Stimulated activated CD4-positive, alpha-beta T cell treated with anti-CD3 and anti-CD28 coated beads, Interleukin-4, amount 100 ng/mL, for 1 hour (primary cell): ENCODE results near the gene PLEKHO2.
A peak's percentile ranks its signal among the peaks of the same experiment; 100 is the strongest.

Experiments
- DNase-seq: peaks from one replicate; pipeline ENCODE4 v3.0.0-alpha.2; 2020

PLEKHO2 gene

DNA sequence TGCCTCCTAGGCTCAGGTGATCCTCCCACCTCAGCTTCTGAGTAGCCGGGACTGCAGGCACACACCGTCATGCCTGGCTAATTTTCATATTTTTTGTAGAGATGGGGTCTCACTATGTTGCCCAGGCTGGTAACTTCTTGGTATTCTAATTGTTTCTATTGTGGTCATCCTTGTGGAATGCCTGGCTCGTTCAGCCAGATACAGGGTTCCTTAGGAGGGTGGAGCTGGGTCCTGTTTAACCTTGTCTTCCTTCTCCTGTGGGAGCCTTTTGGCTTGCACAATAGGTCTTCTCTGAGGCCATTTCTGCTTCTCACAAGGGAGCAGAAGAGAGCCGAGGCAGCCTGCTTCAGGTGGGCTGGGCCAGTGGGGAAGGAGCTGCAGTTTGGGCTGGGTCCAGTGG, 15.7 kb downstream of the PLEKHO2 start:
- no peak for DNase-seq

GRCh38 chr15:64858021-64858575, 16.4 kb downstream of the PLEKHO2 start:
- DNase-seq: no peak

DNA sequence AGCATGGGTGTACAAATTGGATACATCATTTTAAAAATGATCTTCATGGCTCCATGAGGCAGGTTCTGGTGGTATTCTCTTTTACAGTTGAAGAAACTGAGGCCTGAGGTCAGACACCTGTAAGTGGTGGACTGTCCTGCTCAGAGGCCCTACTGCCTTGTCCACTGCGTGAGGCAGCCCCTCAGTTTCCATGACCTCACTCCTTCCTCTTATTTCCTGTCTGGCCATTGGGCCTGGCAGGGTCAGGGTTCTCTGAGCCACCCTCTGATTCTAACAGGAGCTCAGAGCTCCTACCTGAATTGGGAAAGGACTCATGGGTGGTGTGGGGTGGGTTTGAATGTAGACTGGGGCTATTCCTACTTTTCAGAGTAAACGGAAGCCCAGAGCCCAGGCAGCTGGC, 17.5 kb downstream of the PLEKHO2 start:
- no peak for DNase-seq

GRCh38 chr15:64861331-64861730, 19.6 kb downstream of the PLEKHO2 start:
- DNase-seq: no peak

- DNase-seq: no peak
These were observed 20.2 kb downstream of the PLEKHO2 start for GRCh38 chr15:64861960-64862359.

DNA sequence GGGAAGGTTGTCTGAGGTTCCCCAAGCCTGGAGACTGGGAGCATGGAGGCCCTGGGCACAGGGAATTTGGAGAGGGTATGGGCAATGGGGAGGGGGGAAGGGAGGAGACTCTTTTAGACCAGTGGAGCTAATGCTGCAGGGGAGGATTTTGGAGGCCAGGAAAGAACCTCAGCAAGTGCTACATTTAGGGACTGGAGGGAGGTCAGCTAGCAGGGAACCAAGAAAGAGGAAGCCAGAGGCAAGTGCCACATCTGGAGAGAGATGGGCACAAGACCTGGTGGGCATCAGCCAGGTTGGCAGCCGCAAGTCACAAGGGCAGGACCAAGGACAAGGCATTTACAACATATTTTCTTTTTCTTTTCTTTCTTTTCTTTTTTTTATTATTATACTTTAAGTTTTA, 20.7 kb downstream of the PLEKHO2 start:
- no peak for DNase-seq

GRCh38 chr15:64864068-64864467, 22.4 kb downstream of the PLEKHO2 start:
- no peak for DNase-seq

DNA sequence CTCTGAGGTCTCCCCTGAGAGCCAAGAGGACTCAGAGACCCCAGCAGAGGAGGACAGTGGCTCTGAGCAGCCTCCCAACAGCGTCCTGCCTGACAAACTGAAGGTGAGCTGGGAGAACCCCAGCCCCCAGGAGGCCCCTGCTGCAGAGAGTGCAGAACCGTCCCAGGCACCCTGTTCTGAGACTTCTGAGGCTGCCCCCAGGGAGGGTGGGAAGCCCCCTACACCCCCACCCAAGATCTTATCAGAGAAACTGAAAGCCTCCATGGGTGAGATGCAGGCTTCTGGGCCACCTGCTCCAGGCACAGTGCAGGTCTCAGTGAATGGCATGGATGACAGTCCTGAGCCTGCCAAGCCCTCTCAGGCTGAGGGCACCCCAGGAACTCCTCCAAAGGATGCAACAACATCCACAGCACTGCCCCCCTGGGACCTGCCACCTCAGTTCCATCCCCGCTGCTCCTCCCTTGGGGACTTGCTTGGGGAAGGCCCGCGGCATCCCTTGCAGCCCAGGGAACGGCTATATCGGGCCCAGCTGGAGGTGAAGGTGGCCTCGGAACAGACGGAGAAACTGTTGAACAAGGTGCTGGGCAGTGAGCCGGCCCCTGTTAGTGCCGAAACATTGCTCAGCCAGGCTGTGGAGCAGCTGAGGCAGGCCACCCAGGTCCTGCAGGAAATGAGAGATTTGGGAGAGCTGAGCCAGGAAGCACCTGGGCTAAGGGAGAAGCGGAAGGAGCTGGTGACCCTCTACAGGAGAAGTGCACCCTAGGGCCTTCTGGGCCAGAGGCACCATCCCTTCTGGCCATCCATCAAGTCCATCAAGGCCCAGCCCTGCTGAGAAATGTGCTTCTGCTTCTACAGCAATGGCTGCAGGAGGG, 23.6 kb downstream of the PLEKHO2 start:
- no peak for DNase-seq

GRCh38 chr15:64865998-64866520, 24.3 kb downstream of the PLEKHO2 start:
- no peak for DNase-seq

DNA sequence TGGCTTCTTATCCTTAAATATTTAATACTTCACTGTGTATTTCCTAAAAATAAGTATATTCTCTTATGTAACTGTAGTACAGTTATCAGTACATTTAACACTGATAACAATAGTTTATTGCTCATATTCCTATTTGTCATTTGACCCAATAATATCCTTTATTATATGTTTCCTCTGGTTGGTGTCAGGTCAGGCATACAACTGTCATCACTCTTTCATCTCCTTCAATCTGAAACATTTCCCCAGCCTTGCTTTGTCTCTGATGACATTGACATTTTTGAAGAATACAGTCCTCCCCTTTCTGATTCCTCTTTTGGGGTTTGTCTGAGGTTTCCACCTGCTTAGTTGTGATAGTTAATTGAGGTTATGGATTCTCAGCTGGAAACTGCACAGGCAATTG, 27.8 kb downstream of the PLEKHO2 start:
- DNase-seq: no peak

- DNase-seq: no peak
These were observed 28.6 kb downstream of the PLEKHO2 start for GRCh38 chr15:64870353-64870752.

- no peak for DNase-seq
These were observed 34.0 kb downstream of the PLEKHO2 start for GRCh38 chr15:64875641-64876223.

- no peak for DNase-seq
These were observed 35.7 kb downstream of the PLEKHO2 start for GRCh38 chr15:64877435-64877834.

DNA sequence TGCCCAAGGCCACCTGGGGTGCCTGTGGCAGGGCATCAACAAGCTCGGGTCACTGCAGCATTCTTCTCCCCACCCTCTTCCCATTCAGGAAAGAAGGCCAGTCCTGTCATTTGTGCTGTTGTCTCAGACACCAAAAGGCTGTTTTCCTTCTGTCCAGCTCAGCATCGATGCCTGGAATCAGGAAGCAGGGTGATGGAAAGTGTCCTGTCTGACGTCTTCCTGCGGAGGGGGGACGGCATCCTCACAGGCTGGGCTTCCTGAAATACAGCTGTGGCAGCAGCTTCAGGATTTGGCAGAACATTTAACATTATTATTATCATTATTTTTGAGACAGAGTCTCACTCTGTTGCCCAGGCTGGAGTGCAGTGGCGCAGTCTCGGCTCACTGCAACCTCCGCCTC, 37.0 kb downstream of the PLEKHO2 start:
- no peak for DNase-seq

DNA sequence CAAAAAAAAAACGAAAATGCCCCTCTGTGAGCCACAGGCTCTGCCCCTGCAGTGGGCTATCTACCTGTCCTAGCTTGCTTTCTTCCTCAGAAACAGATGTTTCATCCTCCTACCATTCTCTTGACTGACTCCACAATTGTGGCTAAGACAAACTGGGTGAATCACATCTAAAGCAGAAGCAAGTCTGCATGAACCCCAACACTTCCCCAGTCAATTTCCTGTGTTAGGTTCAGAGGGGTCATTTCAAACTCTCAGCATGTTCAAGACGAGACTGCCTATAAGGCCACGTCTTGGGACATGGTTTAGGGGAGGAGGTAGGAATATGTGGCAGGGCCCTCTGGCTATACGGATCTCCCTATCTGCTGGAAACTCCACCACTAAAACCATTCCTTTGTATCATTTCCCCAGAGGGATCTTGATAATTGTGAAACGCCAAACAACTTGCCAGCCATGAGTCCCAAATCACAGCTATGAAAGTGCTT, 41.4 kb downstream of the PLEKHO2 start:
- DNase-seq: no peak

- DNase-seq: peak; percentile 83
These were observed 42.3 kb downstream of the PLEKHO2 start for GRCh38 chr15:64883997-64884511.

DNA sequence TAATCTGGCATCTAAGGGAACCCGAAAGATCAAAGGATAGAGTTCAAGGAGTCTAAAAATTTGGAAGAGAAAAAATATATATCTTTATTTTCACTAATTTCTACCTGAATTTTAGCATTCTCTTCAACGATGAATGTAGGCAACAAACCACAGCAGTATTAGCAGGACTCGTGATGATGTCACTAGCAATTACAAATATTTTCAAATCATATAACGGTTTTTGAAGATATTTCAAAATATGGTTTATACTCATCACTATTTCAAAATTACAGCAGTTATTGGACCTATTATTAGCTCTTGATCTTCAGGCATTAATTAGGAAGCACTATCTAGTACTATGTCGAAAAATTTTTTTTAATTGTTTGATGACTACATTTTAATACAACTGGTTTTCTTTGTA, 43.0 kb downstream of the PLEKHO2 start:
- DNase-seq: no peak

DNA sequence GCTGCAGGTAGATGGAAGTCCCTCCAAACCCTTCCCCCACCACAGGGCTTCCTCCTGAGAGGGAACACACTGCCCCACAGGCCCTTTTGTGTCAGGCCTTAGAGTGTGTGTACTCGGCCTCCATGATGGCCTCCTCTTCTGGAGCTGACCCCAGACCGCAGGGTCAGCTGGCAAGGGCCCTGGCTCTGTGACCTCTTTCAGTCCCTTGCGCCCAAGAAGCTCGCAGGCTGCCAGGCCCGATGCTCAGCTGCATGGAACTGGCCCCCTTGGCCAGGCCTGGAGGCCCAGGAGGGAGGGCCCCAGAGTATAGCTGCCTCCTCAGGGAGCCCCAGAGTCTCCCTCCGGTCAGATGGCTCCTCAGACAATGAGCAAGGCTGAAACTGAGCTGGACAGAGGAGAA, 46.6 kb downstream of the PLEKHO2 start:
- DNase-seq: no peak

GRCh38 chr15:64891561-64891960, 49.8 kb downstream of the PLEKHO2 start:
- DNase-seq: no peak

- DNase-seq: peak; percentile 36
These were observed 51.2 kb downstream of the PLEKHO2 start for GRCh38 chr15:64892847-64893403.

DNA sequence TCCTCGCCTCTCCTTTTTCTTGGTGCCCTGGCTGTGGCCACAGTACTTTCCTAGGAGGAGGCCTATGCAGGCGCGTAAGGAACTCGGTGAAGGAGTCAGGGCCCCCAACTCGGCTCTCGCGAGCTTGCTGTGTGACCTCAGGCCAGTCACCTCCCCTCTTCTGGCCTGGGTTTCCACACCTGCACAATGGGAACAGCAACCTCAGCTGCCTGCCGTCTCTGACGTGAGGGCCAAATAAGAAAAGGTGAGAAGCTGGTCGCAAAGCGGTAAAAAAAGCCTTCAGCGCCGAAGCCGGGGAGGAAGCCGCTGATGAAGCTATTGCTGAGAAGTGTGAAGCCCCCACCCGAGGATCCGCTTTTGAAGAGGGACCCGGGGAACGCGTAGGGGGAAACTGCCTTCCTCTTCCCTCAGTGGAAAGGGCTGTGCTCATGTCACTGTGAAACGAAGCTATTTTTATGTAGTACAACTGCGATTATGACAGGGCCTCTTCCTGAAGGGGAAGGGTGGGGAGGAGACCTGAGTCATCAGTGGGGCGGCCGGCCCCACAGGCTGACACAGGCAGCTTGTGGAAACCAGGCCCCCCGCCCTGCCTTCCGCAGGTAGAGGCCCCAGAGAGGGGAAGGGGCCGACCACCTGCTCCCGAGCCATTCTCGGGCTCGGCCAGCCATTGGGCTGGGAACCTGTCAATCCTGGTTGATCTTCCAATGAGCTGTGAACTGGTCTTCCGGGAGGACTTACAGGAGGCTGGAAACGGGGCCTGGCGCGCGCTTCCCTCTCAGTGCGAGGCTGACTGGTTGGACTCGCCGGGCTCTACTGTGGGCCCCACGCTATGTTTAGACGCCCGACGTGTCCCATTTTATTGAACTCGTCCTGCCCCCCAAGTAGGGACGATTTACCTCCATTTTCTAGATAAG, 52.0 kb downstream of the PLEKHO2 start:
- DNase-seq: peak; percentile 97

GRCh38 chr15:64894395-64895056, 52.8 kb downstream of the PLEKHO2 start:
- DNase-seq: peak; percentile 64
